HepG2 (cell line): ENCODE data around the gene PRKAR1B.

Experiments used
- CBX5 ChIP-seq: sonication (generic); formaldehyde crosslinking; IDR thresholded peaks from 2 replicates; pipeline ENCODE4 v1.4.0; 2020; ENCODE audit warnings: missing genetic modification reagents, borderline replicate concordance
- CEBPG ChIP-seq: IDR thresholded peaks from 2 replicates; pipeline ENCODE4 v1.6.1; 2016
- EZH2 ChIP-seq: conservative IDR thresholded peaks from 2 replicates; pipeline ENCODE4 v1.6.1; 2012; ENCODE audit warnings: mild to moderate bottlenecking, low read depth, low read length, moderate library complexity
- NR2C2 ChIP-seq: sonication (generic); formaldehyde crosslinking; IDR thresholded peaks from 2 replicates; pipeline ENCODE4 v1.4.0; 2020; ENCODE audit warnings: missing genetic modification reagents, mild to moderate bottlenecking, moderate library complexity, borderline replicate concordance
- SMC3 ChIP-seq: IDR thresholded peaks from 2 replicates; pipeline ENCODE4 v1.6.1; 2011; ENCODE audit warnings: low read length, improper control_type of control experiment
- SOX13 ChIP-seq, 3 experiments: fragments of 450-650 bp in 1 of 3; sonication (generic) in 1 of 3; formaldehyde crosslinking in 1 of 3; IDR thresholded peaks in 2 of 3; conservative IDR thresholded peaks in 1 of 3; 2 replicates each; pipeline versions ENCODE4 v1.5.0 to v1.6.1; 2016 to 2020; ENCODE audit warnings: antibody characterized with exemption in 1 of 3, mild to moderate bottlenecking in 1 of 3, missing compliant biosample characterization in 1 of 3, missing genetic modification reagents in 1 of 3, moderate library complexity in 1 of 3
- TOE1 ChIP-seq: sonication (generic); formaldehyde crosslinking; IDR thresholded peaks from 2 replicates; pipeline ENCODE4 v1.4.0; 2020; ENCODE audit warnings: mild to moderate bottlenecking, missing genetic modification reagents
- ZBTB37 ChIP-seq: sonication (generic); formaldehyde crosslinking; IDR thresholded peaks from 2 replicates; pipeline ENCODE4 v1.4.0; 2020; ENCODE audit warnings: mild to moderate bottlenecking, missing genetic modification reagents
- ZKSCAN1 ChIP-seq: fragments of 150-350 bp; IDR thresholded peaks from 2 replicates; pipeline ENCODE4 v1.6.1; 2014; ENCODE audit warnings: low read length

GRCh38 chr7:534959-535358, 192.1 kb downstream of the PRKAR1B start:
- TF ChIP-seq CBX5 (CRISPR knock-in tag) (no peak), SMC3 (no peak), CEBPG (CRISPR knock-in tag) (no peak), TOE1 (CRISPR knock-in tag) (no peak), NR2C2 (CRISPR knock-in tag) (no peak), ZKSCAN1 (no peak), EZH2 (no peak), ZBTB37 (CRISPR knock-in tag) (no peak), SOX13 (IDR thresholded peaks at IDR 0.05) (no peak), SOX13 (CRISPR knock-in tag; conservative IDR thresholded peaks at IDR 0.05 in 1 of 2, IDR thresholded peaks at IDR 0.05 in 1 of 2) (no peak)
